ENCODE measurements around the gene LRRC4C.

DNA sequence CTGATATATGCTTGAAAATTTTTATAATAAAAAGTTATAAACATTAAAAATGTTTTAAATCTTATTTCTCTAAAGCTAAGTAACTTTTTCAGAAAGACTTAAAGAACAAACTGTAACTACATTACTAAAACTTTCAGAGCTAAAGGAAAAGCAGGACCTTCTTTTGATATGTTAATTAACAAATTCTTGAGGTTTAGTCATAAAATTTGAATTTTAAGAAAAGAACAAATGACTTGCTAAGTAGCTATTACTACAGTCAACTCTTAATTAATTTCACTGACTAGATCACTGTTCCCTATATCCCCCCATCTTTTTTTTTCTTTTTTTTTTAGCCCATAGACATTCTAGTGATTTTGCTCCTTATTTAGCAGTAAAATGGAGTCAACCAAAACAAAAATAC is 344.4 kb downstream of the LRRC4C start:
- TF ChIP-seq JUN (IDR thresholded peaks at IDR 0.05; ENCODE audit: borderline replicate concordance, insufficient read depth, insufficient read length, low read depth) (no peak), MAX (IDR thresholded peaks at IDR 0.05; ENCODE audit: insufficient read depth, insufficient read length) (no peak), FOS (IDR thresholded peaks at IDR 0.05; ENCODE audit: borderline replicate concordance, insufficient read depth, low read length) (no peak), POLR2AphosphoS5 (IDR thresholded peaks at IDR 0.05; ENCODE audit: insufficient read depth, low read depth, low read length) (no peak), GATA2 (IDR thresholded peaks at IDR 0.05; ENCODE audit: insufficient read depth, insufficient read length, low read depth, low read length) (no peak), EZH2 (IDR thresholded peaks at IDR 0.05; ENCODE audit: borderline replicate concordance, low read depth, low read length, severe bottlenecking) (no peak), POLR2A (IDR thresholded peaks at IDR 0.05; ENCODE audit: low read depth, low read length) (no peak), MYC (IDR thresholded peaks at IDR 0.05; ENCODE audit: low read depth, low read length) (no peak)
- TF ChIP-seq, protein P1, sequence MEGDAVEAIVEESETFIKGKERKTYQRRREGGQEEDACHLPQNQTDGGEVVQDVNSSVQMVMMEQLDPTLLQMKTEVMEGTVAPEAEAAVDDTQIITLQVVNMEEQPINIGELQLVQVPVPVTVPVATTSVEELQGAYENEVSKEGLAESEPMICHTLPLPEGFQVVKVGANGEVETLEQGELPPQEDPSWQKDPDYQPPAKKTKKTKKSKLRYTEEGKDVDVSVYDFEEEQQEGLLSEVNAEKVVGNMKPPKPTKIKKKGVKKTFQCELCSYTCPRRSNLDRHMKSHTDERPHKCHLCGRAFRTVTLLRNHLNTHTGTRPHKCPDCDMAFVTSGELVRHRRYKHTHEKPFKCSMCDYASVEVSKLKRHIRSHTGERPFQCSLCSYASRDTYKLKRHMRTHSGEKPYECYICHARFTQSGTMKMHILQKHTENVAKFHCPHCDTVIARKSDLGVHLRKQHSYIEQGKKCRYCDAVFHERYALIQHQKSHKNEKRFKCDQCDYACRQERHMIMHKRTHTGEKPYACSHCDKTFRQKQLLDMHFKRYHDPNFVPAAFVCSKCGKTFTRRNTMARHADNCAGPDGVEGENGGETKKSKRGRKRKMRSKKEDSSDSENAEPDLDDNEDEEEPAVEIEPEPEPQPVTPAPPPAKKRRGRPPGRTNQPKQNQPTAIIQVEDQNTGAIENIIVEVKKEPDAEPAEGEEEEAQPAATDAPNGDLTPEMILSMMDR (IDR thresholded peaks at IDR 0.05; ENCODE audit: extremely low read depth in 1 of 2, insufficient read depth in 1 of 2, low read depth in 1 of 2, low read length in 2 of 2): no peak

All from endothelial cell of umbilical vein (primary cell).